Skeletal muscle tissue (tissue), 4 donors: ENCODE measurements around the gene PRR19. TPM values are rescaled to one million over a fixed set of nuclear protein-coding genes. Genes with fewer than 3 reads are reported as not detected.

Experiments
- H3K27ac ChIP-seq: one replicate; pipeline ENCODE4 v1.7.0; 2013; ENCODE audit warnings: mild to moderate bottlenecking, low read depth, low read length, inconsistent platforms
- H3K27me3 ChIP-seq, 3 donors: one replicate each; pipeline ENCODE4 v1.7.0; 2013; ENCODE audit warnings: low read length in 3 of 3; ENCODE audit not compliant: control insufficient read depth in 3 of 3, insufficient read depth in 3 of 3
- H3K36me3 ChIP-seq, 3 donors: one replicate each; pipeline ENCODE4 v1.7.0; 2013; ENCODE audit warnings: low read length in 3 of 3; ENCODE audit not compliant: control insufficient read depth in 3 of 3, insufficient read depth in 3 of 3
- H3K4me1 ChIP-seq, 3 donors: one replicate each; pipeline ENCODE4 v1.7.0; 2013; ENCODE audit warnings: low read length in 3 of 3, mild to moderate bottlenecking in 3 of 3; ENCODE audit not compliant: control insufficient read depth in 3 of 3, insufficient read depth in 3 of 3
- H3K4me3 ChIP-seq, 3 donors: one replicate each; pipeline ENCODE4 v1.7.0; 2013; ENCODE audit warnings: low read length in 3 of 3
- H3K9ac ChIP-seq, 3 donors: one replicate each; pipeline ENCODE4 v1.7.0; 2013; ENCODE audit warnings: low read length in 3 of 3, mild to moderate bottlenecking in 3 of 3, moderate library complexity in 2 of 3, low read depth in 1 of 3
- H3K9me3 ChIP-seq, 3 donors: one replicate each; pipeline ENCODE4 v1.7.0; 2013; ENCODE audit warnings: low read length in 3 of 3; ENCODE audit not compliant: control insufficient read depth in 3 of 3
- total RNA-seq: library from RNA; depleted of rRNA; stranded (reverse); fragments of >200 nt; gene quantifications from one replicate; pipeline ENCODE4 v1.2.3, GENCODE V29; 2014
- donor health status: Osteomylitis.

PRR19 gene
- total RNA-seq, 1 donor from 2014 or later, result not detected

DNA sequence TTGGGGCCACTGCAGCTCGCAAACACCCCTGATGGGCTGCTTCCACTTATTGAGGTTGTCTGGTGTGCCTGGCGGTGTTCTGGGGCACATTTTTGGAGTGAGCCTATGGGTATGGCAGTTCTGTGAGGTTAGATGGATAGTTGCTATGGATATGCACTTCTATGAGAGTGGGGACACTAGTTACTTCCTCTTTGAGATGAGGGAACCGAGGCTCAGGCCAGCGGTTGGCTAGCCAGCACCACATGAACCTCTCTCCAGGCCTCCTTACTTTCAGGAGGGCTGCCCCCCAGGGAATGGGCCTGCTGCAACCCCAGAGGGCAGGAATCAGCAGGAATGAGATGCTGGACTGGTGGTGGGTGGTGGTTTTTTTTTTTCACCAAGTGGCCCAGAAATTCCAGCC lies 13.5 kb upstream of the PRR19 start:
- Histone ChIP-seq H3K27ac (no peak overlapping the region), H3K4me3 (no peak overlapping the region), H3K9ac (no peak overlapping the region), H3K27me3 (no peaks in the 10 kb centered on the region), H3K36me3 (peaks cover 47 to 55% (median 53%) of the 10 kb centered on the region in 3 donors), H3K9me3 (no peaks in the 10 kb centered on the region), H3K4me1 (peaks cover 20 to 26% (median 20%) of the 10 kb centered on the region in 3 donors)

- Histone ChIP-seq H3K4me3 (no peak overlapping the region), H3K27ac (no peak overlapping the region), H3K9ac (no peak overlapping the region), H3K9me3 (no peaks in the 10 kb centered on the region), H3K4me1 (peaks cover 18 to 25% (median 19%) of the 10 kb centered on the region in 3 donors), H3K36me3 (peaks cover 48 to 61% (median 59%) of the 10 kb centered on the region in 3 donors), H3K27me3 (no peaks in the 10 kb centered on the region)
Observed at GRCh38 chr19:42288881-42289555, 12.9 kb upstream of the PRR19 start.

DNA sequence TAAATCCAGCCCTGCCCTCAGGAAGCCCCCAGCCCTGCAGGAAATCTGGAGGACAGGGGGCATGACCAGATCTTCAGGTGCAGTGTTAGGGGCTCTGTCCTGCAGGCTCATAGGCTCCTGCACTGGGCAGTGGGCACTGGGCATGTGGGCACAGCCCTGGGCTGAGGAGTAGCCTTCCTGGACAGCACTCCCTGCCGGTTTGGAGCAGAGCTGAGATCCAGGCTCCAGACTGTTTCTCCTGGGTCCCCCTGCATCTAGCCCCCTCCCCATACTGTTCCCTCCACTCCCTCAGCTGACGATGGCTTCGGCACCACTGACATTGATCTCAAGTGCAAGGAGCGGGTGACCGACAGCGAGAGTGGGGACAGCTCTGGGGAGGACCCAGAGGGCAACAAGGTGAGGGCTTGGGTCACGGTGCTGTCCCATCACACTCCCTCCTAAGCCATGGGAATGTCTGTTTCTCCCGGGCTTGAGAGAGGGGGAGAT lies 12.3 kb upstream of the PRR19 start:
- Histone ChIP-seq H3K27ac (no peak overlapping the region), H3K4me1 (peaks cover 18 to 25% (median 18%) of the 10 kb centered on the region in 3 donors), H3K9me3 (no peaks in the 10 kb centered on the region), H3K4me3 (no peak overlapping the region), H3K36me3 (peaks cover 54 to 66% (median 65%) of the 10 kb centered on the region in 3 donors), H3K9ac (no peak overlapping the region), H3K27me3 (no peaks in the 10 kb centered on the region)

GRCh38 chr19:42290136-42290522 lies 11.8 kb upstream of the PRR19 start:
- Histone ChIP-seq H3K9ac (no peak overlapping the region), H3K36me3 (peaks cover 57 to 66% (median 66%) of the 10 kb centered on the region in 3 donors), H3K27ac (no peak overlapping the region), H3K27me3 (no peaks in the 10 kb centered on the region), H3K4me1 (peaks cover 12 to 19% (median 13%) of the 10 kb centered on the region in 3 donors), H3K9me3 (no peaks in the 10 kb centered on the region), H3K4me3 (no peak overlapping the region)

- peaks cover 59 to 68% (median 66%) of the 10 kb centered on the region in 3 donors for H3K36me3 ChIP-seq
- no peak overlapping the region for H3K27ac ChIP-seq
- H3K4me3 ChIP-seq, result no peak overlapping the region
- H3K4me1 ChIP-seq, result peaks cover 6 to 13% (median 6%) of the 10 kb centered on the region in 3 donors
- no peak overlapping the region for H3K9ac ChIP-seq
- H3K27me3 ChIP-seq, result no peaks in the 10 kb centered on the region
- no peaks in the 10 kb centered on the region for H3K9me3 ChIP-seq
Observed at GRCh38 chr19:42290523-42291434, 11.2 kb upstream of the PRR19 start.

- no peaks in the 10 kb centered on the region for H3K27me3 ChIP-seq
- H3K27ac ChIP-seq, result no peak overlapping the region
Observed at GRCh38 chr19:42291435-42291810, 10.5 kb upstream of the PRR19 start.

DNA sequence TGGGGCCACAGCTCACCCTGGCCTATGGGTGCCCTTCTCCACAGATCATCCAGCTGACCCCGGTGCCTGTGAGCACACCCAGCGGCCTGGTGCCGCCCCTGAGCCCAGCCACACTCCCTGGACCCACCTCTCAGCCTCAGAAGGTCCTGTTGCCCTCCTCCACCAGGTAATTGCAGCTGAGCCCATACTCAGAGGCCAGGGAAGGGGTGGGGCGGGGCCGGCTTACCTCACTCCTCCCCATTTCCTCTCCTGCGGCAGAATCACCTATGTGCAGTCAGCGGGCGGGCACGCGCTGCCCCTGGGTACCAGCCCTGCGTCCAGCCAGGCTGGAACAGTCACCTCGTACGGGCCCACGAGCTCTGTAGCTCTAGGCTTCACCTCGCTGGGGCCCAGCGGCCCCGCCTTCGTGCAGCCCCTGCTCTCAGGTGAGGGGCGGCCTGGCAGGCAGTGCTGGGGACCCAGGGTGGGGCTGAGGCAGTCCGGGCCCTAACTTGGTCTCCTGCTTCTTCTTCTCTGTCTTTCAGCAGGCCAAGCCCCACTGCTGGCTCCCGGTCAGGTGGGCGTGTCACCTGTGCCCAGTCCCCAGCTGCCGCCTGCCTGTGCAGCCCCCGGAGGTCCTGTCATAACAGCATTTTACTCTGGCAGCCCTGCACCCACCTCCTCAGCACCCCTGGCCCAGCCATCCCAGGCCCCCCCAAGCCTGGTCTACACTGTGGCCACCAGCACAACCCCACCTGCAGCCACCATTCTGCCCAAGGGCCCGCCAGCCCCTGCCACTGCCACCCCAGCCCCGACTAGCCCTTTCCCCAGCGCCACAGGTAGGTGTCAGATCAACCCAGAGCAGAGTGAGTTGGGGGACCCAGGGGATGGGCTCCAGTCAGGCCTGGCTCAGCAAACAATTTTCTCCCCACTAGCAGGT lies 9.6 kb upstream of the PRR19 start:
- H3K4me3 ChIP-seq, result no peak overlapping the region
- H3K9ac ChIP-seq, result no peak overlapping the region
- no peaks in the 10 kb centered on the region for H3K9me3 ChIP-seq
- no peaks in the 10 kb centered on the region for H3K27me3 ChIP-seq
- H3K27ac ChIP-seq, result no peak overlapping the region
- H3K36me3 ChIP-seq, result peaks cover 57 to 67% (median 65%) of the 10 kb centered on the region in 3 donors
- H3K4me1 ChIP-seq, result peaks cover 0 to 5% (median 5%) of the 10 kb centered on the region in 3 donors

More at GRCh38 chr19:42291435-42291810, 10.5 kb upstream of the PRR19 start:
- peaks cover 59 to 69% (median 66%) of the 10 kb centered on the region in 3 donors for H3K36me3 ChIP-seq
- no peak overlapping the region for H3K4me3 ChIP-seq
- H3K9me3 ChIP-seq, result no peaks in the 10 kb centered on the region
- no peak overlapping the region for H3K9ac ChIP-seq
- H3K4me1 ChIP-seq, result peaks cover 0 to 11% (median 5%) of the 10 kb centered on the region in 3 donors

GRCh38 chr19:42292963-42293362 lies 9.0 kb upstream of the PRR19 start:
- Histone ChIP-seq H3K36me3 (peaks cover 50 to 60% (median 59%) of the 10 kb centered on the region in 3 donors), H3K4me3 (no peak overlapping the region), H3K27ac (no peak overlapping the region), H3K9ac (no peak overlapping the region), H3K27me3 (no peaks in the 10 kb centered on the region), H3K9me3 (no peaks in the 10 kb centered on the region), H3K4me1 (peaks cover 0 to 5% (median 5%) of the 10 kb centered on the region in 3 donors)

GRCh38 chr19:42293540-42293939 lies 8.4 kb upstream of the PRR19 start:
- Histone ChIP-seq H3K27ac (no peak overlapping the region), H3K36me3 (peaks cover 47 to 54% (median 53%) of the 10 kb centered on the region in 3 donors), H3K9ac (no peak overlapping the region), H3K27me3 (no peaks in the 10 kb centered on the region), H3K4me3 (no peak overlapping the region), H3K9me3 (no peaks in the 10 kb centered on the region), H3K4me1 (peaks cover 0 to 5% (median 5%) of the 10 kb centered on the region in 3 donors)
